GM12801 (cell line): ENCODE measurements around the gene DCANP1.

ENCODE experiments used
- CTCF ChIP-seq: IDR thresholded peaks from one replicate; pipeline ENCODE4 v1.5.1; 2011; ENCODE audit warnings: control low read depth; ENCODE audit not compliant: insufficient read length; ENCODE audit errors: extremely low read depth

DCANP1 gene

GRCh38 chr5:135436951-135437418 lies 10.2 kb downstream of the DCANP1 start:
- no peak for TF ChIP-seq CTCF

- no peak for TF ChIP-seq CTCF
Observed at GRCh38 chr5:135435467-135436330, 11.4 kb downstream of the DCANP1 start.

- no peak for TF ChIP-seq CTCF
Observed at GRCh38 chr5:135434591-135435466, 12.3 kb downstream of the DCANP1 start.

GRCh38 chr5:135433681-135434426 lies 13.3 kb downstream of the DCANP1 start:
- no peak for TF ChIP-seq CTCF

- TF ChIP-seq CTCF = no peak
Observed at GRCh38 chr5:135432113-135432512, 15.0 kb downstream of the DCANP1 start.

- no peak for TF ChIP-seq CTCF
Observed at GRCh38 chr5:135430135-135430437, 17.1 kb downstream of the DCANP1 start.
